Upper lobe of left lung (tissue), 4 donors: ENCODE measurements around the gene STKLD1.

Experiments
- CTCF ChIP-seq, 6 experiments: fragments of 450-650 bp in 4 of 6; fragments of 200-600 bp in 2 of 6; sonication (generic) in 2 of 6; IDR thresholded peaks; one replicate each; pipeline ENCODE4 v1.5.1; 2016 to 2019; ENCODE audit warnings: antibody characterized with exemption in 6 of 6
- EP300 ChIP-seq, 4 donors: sonication (generic); formaldehyde crosslinking; IDR thresholded peaks; one replicate each; pipeline ENCODE4 v1.5.1; 2017; ENCODE audit warnings: antibody characterized with exemption in 4 of 4, control low read depth in 2 of 4
- POLR2A ChIP-seq, 4 donors: fragments of 450-650 bp; IDR thresholded peaks; one replicate each; pipeline ENCODE4 v1.5.1; 2016 to 2017; ENCODE audit warnings: antibody characterized with exemption in 4 of 4, mild to moderate bottlenecking in 2 of 4
- POLR2AphosphoS5 ChIP-seq, 2 donors: sonication (generic); formaldehyde crosslinking; IDR thresholded peaks; one replicate each; pipeline ENCODE4 v1.5.1; 2017; ENCODE audit warnings: antibody characterized with exemption in 2 of 2

GRCh38 chr9:133400292-133400691 lies 24.1 kb downstream of the STKLD1 start:
- TF ChIP-seq CTCF (IDR thresholded peaks at IDR 0.05) (no peak), POLR2A (IDR thresholded peaks at IDR 0.05) (no peak), POLR2AphosphoS5 (IDR thresholded peaks at IDR 0.05) (no peak), EP300 (IDR thresholded peaks at IDR 0.05) (no peak)
